HG03095 (cell line): ENCODE results near the gene CREBBP.
A peak's percentile ranks its signal among the peaks of the same experiment; 100 is the strongest.

Experiments used
- ATAC-seq: cut with Tn5 transposase; IDR thresholded peaks from one replicate; pipeline ENCODE4 v1.9.1; 2021; ENCODE audit warnings: moderate library complexity; ENCODE audit not compliant: unreplicated experiment

The CREBBP gene

GRCh38 chr16:3690470-3690928 lies 190.0 kb downstream of the CREBBP start:
- peak; percentile 85 for ATAC-seq

GRCh38 chr16:3689731-3690130 lies 190.8 kb downstream of the CREBBP start:
- ATAC-seq, result no peak

GRCh38 chr16:3687792-3688191 lies 192.7 kb downstream of the CREBBP start:
- no peak for ATAC-seq

- no peak for ATAC-seq
Observed at GRCh38 chr16:3687021-3687420, 193.5 kb downstream of the CREBBP start.

GRCh38 chr16:3681206-3681605 lies 199.3 kb downstream of the CREBBP start:
- no peak for ATAC-seq

GRCh38 chr16:3677994-3678393 lies 202.5 kb downstream of the CREBBP start:
- no peak for ATAC-seq

- no peak for ATAC-seq
Observed at GRCh38 chr16:3675601-3676130, 204.8 kb downstream of the CREBBP start.
